HCT116 (cell line): ENCODE data around the gene PPT2. TPM values are rescaled to one million over a fixed set of nuclear protein-coding genes. Genes with fewer than 3 reads are reported as not detected.

Source experiments
- ATAC-seq: fragments of 200-7000 bp; cut with Tn5 transposase; 2 replicates; pipeline ENCODE4 v1.9.1; 2020; ENCODE audit warnings: mild to moderate bottlenecking, moderate library complexity
- BruUV-seq: library from RNA; stranded (reverse); fragments of 400-500 nt; replicated peaks from 2 replicates; lab custom pipeline; 2021; lab: Mats Ljungman, UMichigan
- CTCF ChIA-PET: fragments of 300-600 bp; sonication (Branson Sonifier 250); formaldehyde crosslinking; loops from one replicate; lab custom pipeline; 2021; ENCODE audit warnings: antibody characterized with exemption; lab: Charles Lee
- POLR2A ChIA-PET: fragments of 300-600, 350-600 bp; sonication (Branson Sonifier 250); formaldehyde crosslinking; loops from one replicate; lab custom pipeline; 2021; ENCODE audit warnings: antibody characterized with exemption; lab: Charles Lee
- RAD21 ChIA-PET, 2 experiments: fragments of 300-600 bp; sonication (Branson Sonifier 250); formaldehyde crosslinking; loops; one replicate each; lab custom pipeline; 2023; ENCODE audit warnings: low total read pairs in 2 of 2; ENCODE audit not compliant: uncharacterized antibody in 2 of 2, unreplicated experiment in 2 of 2, low non-redundant PET in 1 of 2; lab: Charles Lee
- DNase-seq: peaks from one replicate; pipeline ENCODE4 v3.0.0-alpha.2; 2010; ENCODE audit warnings: low read depth, low spot score
- H2AFZ ChIP-seq: fragments of 200-600 bp; shearing (Covaris generic), sonication (generic); 2 replicates; pipeline ENCODE4 v1.6.1; 2017; ENCODE audit warnings: low read depth, mixed run types, mixed read lengths, antibody characterized with exemption, low read length; ENCODE audit not compliant: poor library complexity, severe bottlenecking
- H3K27ac ChIP-seq: 2 replicates; pipeline ENCODE4 v1.5.1; 2012; ENCODE audit warnings: low read depth, low read length
- H3K27me3 ChIP-seq: fragments of 200-600 bp; sonication (generic); 2 replicates; pipeline ENCODE4 v1.6.1; 2016; ENCODE audit warnings: mixed run types, low read length, mixed read lengths; ENCODE audit not compliant: insufficient read depth
- H3K36me3 ChIP-seq, 2 experiments: fragments of 200-500 bp in 1 of 2; fragments of 200-600 bp in 1 of 2; sonication (Bioruptor generic) in 1 of 2; sonication (generic) in 1 of 2; 2 replicates each; pipeline versions ENCODE4 v1.5.1 to v1.6.1; 2014 to 2016; ENCODE audit warnings: low read length in 2 of 2, inconsistent platforms in 1 of 2, mixed read lengths in 1 of 2, mixed run types in 1 of 2; ENCODE audit not compliant: insufficient read depth in 2 of 2, control insufficient read depth in 1 of 2
- H3K4me1 ChIP-seq, 2 experiments: fragments of 200-600 bp in 1 of 2; sonication (generic) in 1 of 2; 2 replicates each; pipeline versions ENCODE4 v1.5.1 to v1.6.1; 2012 to 2017; ENCODE audit warnings: low read length in 2 of 2, inconsistent platforms in 1 of 2, mild to moderate bottlenecking in 1 of 2, mixed read lengths in 1 of 2, mixed run types in 1 of 2, moderate library complexity in 1 of 2; ENCODE audit not compliant: insufficient read depth in 2 of 2, control insufficient read depth in 1 of 2
- H3K4me2 ChIP-seq: fragments of 200-600 bp; sonication (generic); 2 replicates; pipeline ENCODE4 v1.6.1; 2017; ENCODE audit warnings: mixed run types, low read length, mixed read lengths
- H3K4me3 ChIP-seq, 2 experiments: fragments of 200-600 bp in 1 of 2; sonication (generic) in 1 of 2; replicated peaks in 1 of 2; 2 replicates each; pipeline ENCODE4 v1.5.1; 2011 to 2016; ENCODE audit warnings: low read length in 2 of 2, control low read depth in 1 of 2, low read depth in 1 of 2, mild to moderate bottlenecking in 1 of 2, mixed read lengths in 1 of 2, mixed run types in 1 of 2
- H3K79me2 ChIP-seq: fragments of 200-600 bp; sonication (generic); 2 replicates; pipeline ENCODE4 v1.6.1; 2017; ENCODE audit warnings: mild to moderate bottlenecking, mixed run types, low read length, moderate library complexity, mixed read lengths; ENCODE audit not compliant: insufficient read depth
- H3K9ac ChIP-seq: fragments of 200-600 bp; sonication (generic); 2 replicates; pipeline ENCODE4 v1.6.1; 2016; ENCODE audit warnings: low read length, mixed read lengths
- H3K9me2 ChIP-seq: fragments of 200-600 bp; sonication (generic), shearing (Covaris generic); 2 replicates; pipeline ENCODE4 v1.6.1; 2017; ENCODE audit warnings: mixed run types, mild to moderate bottlenecking, moderate library complexity; ENCODE audit not compliant: insufficient read depth
- H3K9me3 ChIP-seq, 2 experiments: fragments of 200-500 bp in 1 of 2; fragments of 200-600 bp in 1 of 2; sonication (Bioruptor generic) in 1 of 2; sonication (generic) in 1 of 2; 2 replicates each; pipeline ENCODE4 v1.6.1; 2014 to 2017; ENCODE audit warnings: low read length in 2 of 2, mixed read lengths in 2 of 2, inconsistent platforms in 1 of 2, low read depth in 1 of 2, mild to moderate bottlenecking in 1 of 2, mixed run types in 1 of 2, moderate library complexity in 1 of 2; ENCODE audit not compliant: control insufficient read depth in 1 of 2, insufficient read depth in 1 of 2
- H4K20me1 ChIP-seq: fragments of 200-600 bp; sonication (generic), shearing (Covaris generic); 2 replicates; pipeline ENCODE4 v1.6.1; 2017; ENCODE audit warnings: mixed run types, mild to moderate bottlenecking, moderate library complexity; ENCODE audit not compliant: insufficient read depth
- CBX3 ChIP-seq: IDR thresholded peaks from 2 replicates; pipeline ENCODE4 v1.6.1; 2012; ENCODE audit warnings: low read depth
- CEBPB ChIP-seq: IDR thresholded peaks from 2 replicates; pipeline ENCODE4 v1.6.1; 2012; ENCODE audit warnings: low read depth
- EGR1 ChIP-seq: IDR thresholded peaks from 2 replicates; pipeline ENCODE4 v1.6.1; 2012; ENCODE audit warnings: low read depth
- EZH2phosphoT487 ChIP-seq: fragments of 200-600 bp; IDR thresholded peaks from 2 replicates; pipeline ENCODE4 v1.6.1; 2018; ENCODE audit warnings: antibody characterized with exemption, borderline replicate concordance
- FOSL1 ChIP-seq: IDR thresholded peaks from 2 replicates; pipeline ENCODE4 v1.6.1; 2012; ENCODE audit warnings: low read depth
- JUND ChIP-seq: IDR thresholded peaks from 2 replicates; pipeline ENCODE4 v1.6.1; 2012
- MAX ChIP-seq: IDR thresholded peaks from 2 replicates; pipeline ENCODE4 v1.6.1; 2012
- POLR2A ChIP-seq: IDR thresholded peaks from 2 replicates; pipeline ENCODE4 v1.7.0; 2011; ENCODE audit warnings: borderline replicate concordance; ENCODE audit not compliant: insufficient read depth, insufficient read length; ENCODE audit errors: extremely low read depth
- RAD21 ChIP-seq: IDR thresholded peaks from 2 replicates; pipeline ENCODE4 v1.6.1; 2012; ENCODE audit warnings: low read depth, mild to moderate bottlenecking
- SIN3A ChIP-seq: IDR thresholded peaks from 2 replicates; pipeline ENCODE4 v1.6.1; 2012; ENCODE audit warnings: low read depth
- SP1 ChIP-seq: IDR thresholded peaks from 2 replicates; pipeline ENCODE4 v1.6.1; 2012; ENCODE audit warnings: low read depth
- TCF7L2 ChIP-seq: IDR thresholded peaks from 2 replicates; pipeline ENCODE4 v1.7.0; 2011; ENCODE audit warnings: borderline replicate concordance, inconsistent platforms; ENCODE audit not compliant: insufficient read depth, insufficient read length; ENCODE audit errors: extremely low read depth
- ZFX ChIP-seq: fragments of 450-650 bp; IDR thresholded peaks from 2 replicates; pipeline ENCODE4 v1.6.1; 2017
- intact Hi-C: fragments of 100-400 bp; cut with micrococcal nuclease; formaldehyde crosslinking; loops from 2 replicates; pipeline ENCODE4 v1.10.0; 2022
- total RNA-seq: library from RNA; stranded (reverse); gene quantifications from one replicate; pipeline ENCODE4 v1.2.1, GENCODE V29; 2021; ENCODE audit not compliant: unreplicated experiment
- TF ChIP-seq, protein P1 (sequence below), 3 experiments: fragments of 200-600 bp in 1 of 3; sonication (generic) in 1 of 3; IDR thresholded peaks in 2 of 3; conservative IDR thresholded peaks in 1 of 3; 2 replicates each; pipeline ENCODE4 v1.5.1; 2012 to 2017; ENCODE audit warnings: low read depth in 2 of 3, low read length in 2 of 3, antibody characterized with exemption in 1 of 3, borderline replicate concordance in 1 of 3, control low read depth in 1 of 3, mild to moderate bottlenecking in 1 of 3, mixed read lengths in 1 of 3, mixed run types in 1 of 3, moderate library complexity in 1 of 3; ENCODE audit not compliant: insufficient read depth in 1 of 3
- TF ChIP-seq, protein P2 (sequence below): IDR thresholded peaks from 2 replicates; pipeline ENCODE4 v1.6.1; 2012; ENCODE audit warnings: low read depth
- TF ChIP-seq, protein P3 (sequence below): IDR thresholded peaks from 2 replicates; pipeline ENCODE4 v1.6.1; 2011; ENCODE audit warnings: mild to moderate bottlenecking, low read length, moderate library complexity; ENCODE audit not compliant: insufficient replicate concordance; ENCODE audit errors: extremely low read depth

The PPT2 gene
- total RNA-seq, 1 experiment from 2014 or later = 21.0 TPM

DNA sequence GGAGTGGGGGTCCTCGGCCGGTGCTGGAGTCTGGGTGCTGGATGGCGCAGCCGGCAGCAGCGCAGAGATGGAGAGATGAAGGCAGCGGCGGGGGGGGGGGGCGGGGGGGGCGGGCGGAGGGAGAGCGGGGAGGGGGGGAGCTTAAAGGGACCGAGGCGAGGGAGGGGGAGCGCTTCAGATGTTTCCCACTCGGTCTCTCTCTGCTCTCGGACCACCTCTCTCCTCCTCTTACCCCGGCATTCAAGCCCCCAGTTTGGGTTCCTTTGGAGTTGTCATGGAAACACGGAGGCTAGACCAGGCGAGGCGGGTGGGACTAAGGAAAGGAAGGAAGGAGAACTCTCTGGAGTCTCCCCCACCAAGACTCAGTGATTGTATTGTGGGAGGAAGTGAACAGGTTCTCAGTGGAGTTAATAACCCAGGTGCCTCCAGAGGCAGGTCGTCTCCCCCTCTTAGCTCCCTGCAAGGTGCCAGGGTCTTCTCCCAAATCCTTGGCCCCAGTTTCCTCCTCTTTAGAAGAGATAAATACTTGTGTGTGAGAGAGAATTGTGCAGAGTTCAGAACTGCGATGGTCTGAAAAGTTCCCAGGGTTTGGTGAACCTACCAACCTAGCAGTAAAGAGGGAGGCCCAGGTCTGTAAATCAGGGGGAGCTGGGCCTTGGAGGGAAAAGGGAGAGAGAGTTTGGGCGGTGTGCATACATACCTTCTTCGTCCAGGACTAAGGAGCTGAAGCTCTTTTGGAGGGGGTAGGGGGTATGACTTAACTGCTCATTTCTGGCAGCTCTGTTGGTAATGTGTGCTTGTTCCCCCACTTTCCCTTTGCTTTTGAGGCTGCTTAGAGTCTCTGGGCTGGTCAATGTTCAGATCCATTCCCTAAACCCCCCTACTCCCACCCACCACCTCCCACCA is 1.8 kb upstream of the PPT2 start, which contains the start of gene PRRT1:
TSS of gene PRRT1 (minus strand) at position 77 of the 906 bp plus-strand sequence. CDS start 112 bp downstream, outside the sequence.
- H3K4me2 ChIP-seq = peak within 1 kb of the TSS; percentile 95
- peak within 1 kb of the TSS; percentile 93 to 95 for H3K4me3 ChIP-seq
- H3K27me3 ChIP-seq = no peaks in the 10 kb centered on the region
- ChIA-PET POLR2A (interaction anchor here (0.9 to 1.1 kb wide), 2 partner anchors 24 to 25 kb away, joined by 3 read pairs; partner anchors contain the start of gene ATF6B), CTCF (interaction anchor here (0.7 kb wide), 1 partner anchor 716 kb away, joined by 4 read pairs; no protein-coding TSS in a partner anchor)
- no TSS peak for BruUV-seq
- no peak within 1 kb of the TSS for H2AFZ ChIP-seq
- ATAC-seq (no peak), DNase-seq (no peak)
- peaks cover 16% of the 10 kb centered on the region for H3K79me2 ChIP-seq
- intact Hi-C loops = no loop called here
- TF ChIP-seq POLR2A (no peak), FOSL1 (no peak), CBX3 (no peak), RAD21 (no peak), CEBPB (no peak), EZH2phosphoT487 (no peak), ZFX (no peak), SIN3A (no peak), JUND (no peak), SP1 (no peak), TCF7L2 (no peak), MAX (no peak), EGR1 (no peak)
- TF ChIP-seq, protein P1, sequence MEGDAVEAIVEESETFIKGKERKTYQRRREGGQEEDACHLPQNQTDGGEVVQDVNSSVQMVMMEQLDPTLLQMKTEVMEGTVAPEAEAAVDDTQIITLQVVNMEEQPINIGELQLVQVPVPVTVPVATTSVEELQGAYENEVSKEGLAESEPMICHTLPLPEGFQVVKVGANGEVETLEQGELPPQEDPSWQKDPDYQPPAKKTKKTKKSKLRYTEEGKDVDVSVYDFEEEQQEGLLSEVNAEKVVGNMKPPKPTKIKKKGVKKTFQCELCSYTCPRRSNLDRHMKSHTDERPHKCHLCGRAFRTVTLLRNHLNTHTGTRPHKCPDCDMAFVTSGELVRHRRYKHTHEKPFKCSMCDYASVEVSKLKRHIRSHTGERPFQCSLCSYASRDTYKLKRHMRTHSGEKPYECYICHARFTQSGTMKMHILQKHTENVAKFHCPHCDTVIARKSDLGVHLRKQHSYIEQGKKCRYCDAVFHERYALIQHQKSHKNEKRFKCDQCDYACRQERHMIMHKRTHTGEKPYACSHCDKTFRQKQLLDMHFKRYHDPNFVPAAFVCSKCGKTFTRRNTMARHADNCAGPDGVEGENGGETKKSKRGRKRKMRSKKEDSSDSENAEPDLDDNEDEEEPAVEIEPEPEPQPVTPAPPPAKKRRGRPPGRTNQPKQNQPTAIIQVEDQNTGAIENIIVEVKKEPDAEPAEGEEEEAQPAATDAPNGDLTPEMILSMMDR (IDR thresholded peaks at IDR 0.05 in 2 of 3, conservative IDR thresholded peaks at IDR 0.05 in 1 of 3; ENCODE audit: borderline replicate concordance in 1 of 3, insufficient read depth in 1 of 3, low read depth in 2 of 3, low read length in 2 of 3) = no peak
- TF ChIP-seq, protein P2, sequence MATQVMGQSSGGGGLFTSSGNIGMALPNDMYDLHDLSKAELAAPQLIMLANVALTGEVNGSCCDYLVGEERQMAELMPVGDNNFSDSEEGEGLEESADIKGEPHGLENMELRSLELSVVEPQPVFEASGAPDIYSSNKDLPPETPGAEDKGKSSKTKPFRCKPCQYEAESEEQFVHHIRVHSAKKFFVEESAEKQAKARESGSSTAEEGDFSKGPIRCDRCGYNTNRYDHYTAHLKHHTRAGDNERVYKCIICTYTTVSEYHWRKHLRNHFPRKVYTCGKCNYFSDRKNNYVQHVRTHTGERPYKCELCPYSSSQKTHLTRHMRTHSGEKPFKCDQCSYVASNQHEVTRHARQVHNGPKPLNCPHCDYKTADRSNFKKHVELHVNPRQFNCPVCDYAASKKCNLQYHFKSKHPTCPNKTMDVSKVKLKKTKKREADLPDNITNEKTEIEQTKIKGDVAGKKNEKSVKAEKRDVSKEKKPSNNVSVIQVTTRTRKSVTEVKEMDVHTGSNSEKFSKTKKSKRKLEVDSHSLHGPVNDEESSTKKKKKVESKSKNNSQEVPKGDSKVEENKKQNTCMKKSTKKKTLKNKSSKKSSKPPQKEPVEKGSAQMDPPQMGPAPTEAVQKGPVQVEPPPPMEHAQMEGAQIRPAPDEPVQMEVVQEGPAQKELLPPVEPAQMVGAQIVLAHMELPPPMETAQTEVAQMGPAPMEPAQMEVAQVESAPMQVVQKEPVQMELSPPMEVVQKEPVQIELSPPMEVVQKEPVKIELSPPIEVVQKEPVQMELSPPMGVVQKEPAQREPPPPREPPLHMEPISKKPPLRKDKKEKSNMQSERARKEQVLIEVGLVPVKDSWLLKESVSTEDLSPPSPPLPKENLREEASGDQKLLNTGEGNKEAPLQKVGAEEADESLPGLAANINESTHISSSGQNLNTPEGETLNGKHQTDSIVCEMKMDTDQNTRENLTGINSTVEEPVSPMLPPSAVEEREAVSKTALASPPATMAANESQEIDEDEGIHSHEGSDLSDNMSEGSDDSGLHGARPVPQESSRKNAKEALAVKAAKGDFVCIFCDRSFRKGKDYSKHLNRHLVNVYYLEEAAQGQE = no peak
- TF ChIP-seq, protein P3, sequence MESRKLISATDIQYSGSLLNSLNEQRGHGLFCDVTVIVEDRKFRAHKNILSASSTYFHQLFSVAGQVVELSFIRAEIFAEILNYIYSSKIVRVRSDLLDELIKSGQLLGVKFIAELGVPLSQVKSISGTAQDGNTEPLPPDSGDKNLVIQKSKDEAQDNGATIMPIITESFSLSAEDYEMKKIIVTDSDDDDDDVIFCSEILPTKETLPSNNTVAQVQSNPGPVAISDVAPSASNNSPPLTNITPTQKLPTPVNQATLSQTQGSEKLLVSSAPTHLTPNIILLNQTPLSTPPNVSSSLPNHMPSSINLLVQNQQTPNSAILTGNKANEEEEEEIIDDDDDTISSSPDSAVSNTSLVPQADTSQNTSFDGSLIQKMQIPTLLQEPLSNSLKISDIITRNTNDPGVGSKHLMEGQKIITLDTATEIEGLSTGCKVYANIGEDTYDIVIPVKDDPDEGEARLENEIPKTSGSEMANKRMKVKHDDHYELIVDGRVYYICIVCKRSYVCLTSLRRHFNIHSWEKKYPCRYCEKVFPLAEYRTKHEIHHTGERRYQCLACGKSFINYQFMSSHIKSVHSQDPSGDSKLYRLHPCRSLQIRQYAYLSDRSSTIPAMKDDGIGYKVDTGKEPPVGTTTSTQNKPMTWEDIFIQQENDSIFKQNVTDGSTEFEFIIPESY = no peak
- TF ChIP-seq, all 23 proteins: peak for 0
- Histone ChIP-seq H3K9ac (peak within 1 kb of the TSS; percentile 93), H3K9me2 (no peaks in the 10 kb centered on the region), H4K20me1 (no peaks in the 10 kb centered on the region), H3K27ac (peak within 1 kb of the TSS; percentile 98), H3K36me3 (peaks cover 0 to 6% of the 10 kb centered on the region in 2 experiments; a peak in 1 of 4 replicates), H3K4me1 (peaks cover 12 to 25% of the 10 kb centered on the region in 2 experiments), H3K9me3 (no peaks in the 10 kb centered on the region)
- RAD21 ChIA-PET = no interaction called here
